Stimulated activated CD4-positive, alpha-beta T cell treated with anti-CD3 and anti-CD28 coated beads, Interleukin-2, amount 100 ng/mL, for 4 hours (primary cell): ENCODE results near the gene IFI27L1.

Source experiments
- DNase-seq: peaks from one replicate; pipeline ENCODE4 v3.0.0-alpha.2; 2020; ENCODE audit warnings: low read depth

IFI27L1 gene, protein sequence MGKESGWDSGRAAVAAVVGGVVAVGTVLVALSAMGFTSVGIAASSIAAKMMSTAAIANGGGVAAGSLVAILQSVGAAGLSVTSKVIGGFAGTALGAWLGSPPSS

GRCh38 chr14:94080621-94081385, at the start of gene IFI27L1, which contains the start of gene DDX24:
Gene IFI27L1 (plus strand): TSS chr14:94081310. CDS start chr14:94096938, 15,628 bp downstream.
Gene DDX24 (minus strand): TSS chr14:94081202. CDS start chr14:94079742, 1,460 bp downstream.
- peak; percentile 95 for DNase-seq

GRCh38 chr14:94031883-94032279, 49.2 kb upstream of the IFI27L1 start:
- no peak for DNase-seq

DNA sequence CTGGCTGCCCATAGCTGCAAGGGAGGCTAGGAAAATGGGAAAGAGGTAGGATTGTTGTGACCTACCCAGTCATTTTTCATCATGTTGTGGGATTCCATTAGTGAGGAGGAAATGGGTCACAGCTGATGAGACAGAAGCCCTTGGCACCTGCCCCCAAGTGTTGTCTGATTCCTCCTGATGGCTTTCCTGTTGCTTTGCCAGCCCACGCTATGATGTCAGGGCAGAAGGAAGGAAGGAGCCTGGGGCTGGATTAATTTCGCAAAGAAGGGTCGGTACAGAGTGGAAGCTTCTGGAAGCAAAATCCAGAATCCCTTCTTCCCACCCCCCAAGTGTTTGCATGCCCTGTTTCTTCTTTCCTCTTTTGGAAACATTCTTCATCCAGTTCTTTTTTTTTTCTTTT, 46.2 kb upstream of the IFI27L1 start:
- DNase-seq = no peak

DNA sequence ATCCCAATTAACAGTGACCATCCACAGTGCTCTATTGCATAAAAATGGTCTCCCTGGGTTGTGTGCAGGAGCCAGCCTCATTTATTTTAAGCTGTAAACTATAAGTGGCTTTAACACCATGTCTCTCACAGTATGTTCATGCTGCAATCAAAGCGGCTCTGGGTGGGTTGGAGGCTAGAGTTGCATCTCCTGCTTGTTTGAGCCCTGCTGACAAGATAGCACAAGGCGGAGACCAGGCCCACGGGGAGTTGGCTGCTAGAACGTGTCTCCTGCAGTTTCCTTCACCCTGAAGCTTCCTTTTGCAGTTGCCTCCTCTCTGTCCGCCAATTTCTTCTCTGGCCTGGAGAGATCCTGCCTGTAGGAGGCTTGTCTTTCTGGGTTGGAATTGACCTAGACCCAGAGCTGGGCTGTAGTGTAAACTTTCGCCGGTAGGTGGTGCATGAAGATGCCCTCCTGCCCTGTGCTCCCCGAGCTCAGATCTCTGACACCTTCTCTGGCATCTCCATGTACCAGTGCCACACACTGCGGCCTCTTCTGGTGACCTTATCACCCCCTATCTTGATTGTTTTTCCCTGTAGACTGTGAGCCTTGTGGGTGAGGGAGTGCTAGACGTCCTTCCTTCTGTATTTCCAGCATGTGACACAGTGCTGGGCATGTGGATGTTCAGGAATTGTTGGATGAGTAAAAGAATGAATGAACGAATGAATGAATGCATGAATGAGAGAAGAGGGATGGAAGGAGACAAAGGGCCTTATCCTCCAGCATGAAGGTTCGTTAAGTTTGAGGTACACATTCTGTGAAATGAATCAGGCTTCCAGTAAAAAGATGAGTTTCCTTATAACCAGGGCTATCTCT, 44.6 kb upstream of the IFI27L1 start:
- DNase-seq = peak; percentile 62

- DNase-seq = no peak
Observed at GRCh38 chr14:94037954-94038353, 43.2 kb upstream of the IFI27L1 start.

GRCh38 chr14:94038510-94038909, 42.6 kb upstream of the IFI27L1 start:
- DNase-seq = no peak

GRCh38 chr14:94038921-94039629, 42.0 kb upstream of the IFI27L1 start:
- no peak for DNase-seq

DNA sequence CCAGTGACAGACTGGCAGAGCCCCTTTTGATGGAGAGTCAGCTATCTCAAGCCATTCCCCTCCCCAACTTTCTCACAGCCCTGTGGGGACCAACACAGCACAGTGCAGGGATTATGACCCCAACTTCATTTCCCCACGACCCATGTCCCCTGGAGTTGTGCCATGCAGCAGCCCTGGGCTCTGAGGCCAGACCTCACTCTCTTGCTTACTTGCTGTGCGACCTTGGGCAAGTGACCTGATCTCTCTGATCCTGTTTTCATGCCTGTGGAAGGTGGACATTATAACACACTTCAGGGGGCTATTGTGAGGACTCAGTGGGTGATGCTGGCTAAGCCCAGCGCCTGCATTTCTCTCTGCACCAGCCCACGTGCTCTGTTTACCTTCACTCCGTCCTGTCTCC, 40.9 kb upstream of the IFI27L1 start:
- DNase-seq = no peak

GRCh38 chr14:94040796-94041195, 40.3 kb upstream of the IFI27L1 start:
- no peak for DNase-seq

DNA sequence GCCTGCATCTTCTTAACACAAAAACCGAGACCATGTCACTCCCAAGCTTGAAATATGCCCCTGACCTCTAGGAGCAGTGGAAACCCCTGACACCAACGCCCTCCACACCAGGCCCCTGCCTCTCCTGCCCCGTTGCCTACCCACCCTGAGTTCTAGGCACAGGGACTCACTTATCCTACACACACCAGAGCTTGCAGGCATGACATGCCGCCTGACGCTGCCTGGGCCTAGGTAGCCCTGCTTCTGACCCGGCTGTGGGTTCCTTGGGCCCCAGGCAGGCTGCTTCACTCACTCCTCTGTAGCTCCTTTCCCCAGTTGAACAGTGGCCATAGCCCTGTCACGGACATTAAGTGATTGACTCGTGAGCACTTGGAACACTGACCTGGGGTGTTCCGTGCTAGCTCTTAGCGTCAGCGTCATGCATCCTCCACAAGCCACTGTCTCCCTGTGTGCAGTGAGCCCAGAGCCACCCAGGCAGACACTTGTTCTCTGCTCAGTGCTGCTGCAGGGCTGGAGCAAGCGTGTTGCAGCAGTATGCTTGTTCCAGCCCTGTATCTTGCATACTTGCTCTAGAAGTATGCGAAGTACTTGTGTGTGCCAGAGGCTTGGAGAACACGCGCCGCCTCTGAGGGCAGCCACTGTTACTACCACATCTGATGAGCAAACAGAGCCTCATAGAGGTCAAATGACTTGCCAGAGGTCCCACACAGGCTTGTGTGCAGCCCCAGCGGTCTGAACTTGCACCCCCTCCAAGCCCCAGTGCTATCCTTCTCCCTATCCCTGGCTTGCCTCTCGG, 39.4 kb upstream of the IFI27L1 start:
- no peak for DNase-seq

GRCh38 chr14:94042433-94043091, 38.5 kb upstream of the IFI27L1 start:
- DNase-seq = no peak

DNA sequence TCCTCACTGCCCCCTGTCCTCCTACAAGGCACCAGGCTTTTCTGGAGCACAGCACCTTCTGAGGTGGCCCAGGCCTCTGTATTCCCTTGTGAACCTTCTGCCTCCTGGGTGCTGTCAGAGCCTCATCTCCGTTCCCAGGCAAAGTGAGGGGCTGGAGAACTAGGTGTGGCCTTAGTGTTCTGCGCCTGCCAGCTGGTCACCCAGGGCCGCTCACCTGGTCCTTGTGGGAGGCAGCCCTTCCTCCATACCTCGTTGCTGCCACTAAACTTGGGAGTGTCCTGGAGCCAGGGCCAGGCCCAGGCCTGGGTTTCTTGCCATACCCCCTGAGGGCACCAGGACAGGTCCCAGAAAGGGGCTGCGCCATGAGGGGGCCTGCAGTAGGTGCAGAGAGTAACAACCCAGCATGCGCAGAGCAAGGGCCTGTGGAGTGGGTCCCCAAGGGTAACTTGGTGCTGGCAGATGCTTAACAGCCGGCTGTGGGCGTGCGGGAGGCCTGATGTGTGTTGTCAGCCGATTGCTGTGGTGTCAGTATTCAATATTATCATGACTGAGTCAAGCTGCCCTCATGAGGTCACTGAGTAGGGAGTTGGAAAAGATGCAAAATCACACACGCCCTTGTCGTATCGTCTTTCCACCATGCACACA, 37.9 kb upstream of the IFI27L1 start:
- DNase-seq = no peak

DNA sequence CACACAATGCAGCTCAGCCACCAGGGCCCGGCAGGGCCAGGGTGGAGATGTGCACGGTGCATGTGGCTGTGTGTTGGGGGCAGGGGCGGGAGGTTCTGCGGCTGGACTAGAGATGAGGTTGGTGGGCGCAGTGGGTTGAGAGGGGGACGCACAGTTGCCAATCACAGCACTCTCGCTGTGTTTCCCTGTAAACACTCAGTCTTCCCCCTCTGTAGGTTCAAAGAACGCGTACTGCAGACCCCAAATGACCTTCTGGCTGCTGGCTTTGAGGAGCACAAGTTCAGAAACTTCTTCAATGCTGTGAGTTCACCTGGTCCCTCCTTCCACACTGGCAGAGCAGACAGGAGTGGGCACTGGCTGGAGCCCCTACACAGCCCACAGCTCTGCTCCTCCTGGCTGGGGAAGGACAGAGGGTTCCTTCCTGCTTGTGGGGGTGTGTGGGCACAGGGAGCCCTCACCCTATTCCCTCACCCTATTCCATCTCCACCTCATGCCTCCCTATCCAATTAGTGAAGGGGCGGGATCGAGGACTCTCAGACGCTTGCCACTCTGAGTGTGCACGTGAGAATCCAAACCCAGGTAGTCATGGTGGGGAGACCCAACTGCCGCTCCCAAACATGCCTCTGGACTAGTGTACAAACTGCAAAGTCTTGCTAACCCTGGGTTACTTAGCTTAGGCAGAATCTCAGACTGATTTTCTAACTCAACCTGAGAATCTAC, 37.2 kb upstream of the IFI27L1 start:
- DNase-seq = no peak

- no peak for DNase-seq
Observed at GRCh38 chr14:94044476-94045091, 36.5 kb upstream of the IFI27L1 start.

DNA sequence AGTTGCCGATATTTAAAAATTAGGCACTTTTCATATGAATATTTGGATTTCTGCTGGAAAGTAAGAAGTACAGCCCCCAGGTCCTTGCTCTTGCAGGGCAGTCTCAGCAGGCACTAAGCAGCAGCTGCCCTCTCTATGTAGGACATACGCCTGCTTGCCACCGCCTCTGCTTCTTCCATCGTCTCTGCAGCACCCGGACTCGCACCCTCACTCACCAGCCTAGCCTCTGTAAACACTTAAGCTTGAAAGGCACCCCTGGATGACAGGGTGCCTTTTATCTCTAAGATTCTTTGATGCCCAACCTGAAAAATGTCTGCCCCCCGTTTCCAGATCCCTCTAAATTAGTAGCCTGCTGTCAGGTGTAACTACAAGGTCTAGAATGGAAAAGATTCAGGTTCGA, 36.0 kb upstream of the IFI27L1 start:
- DNase-seq = no peak

DNA sequence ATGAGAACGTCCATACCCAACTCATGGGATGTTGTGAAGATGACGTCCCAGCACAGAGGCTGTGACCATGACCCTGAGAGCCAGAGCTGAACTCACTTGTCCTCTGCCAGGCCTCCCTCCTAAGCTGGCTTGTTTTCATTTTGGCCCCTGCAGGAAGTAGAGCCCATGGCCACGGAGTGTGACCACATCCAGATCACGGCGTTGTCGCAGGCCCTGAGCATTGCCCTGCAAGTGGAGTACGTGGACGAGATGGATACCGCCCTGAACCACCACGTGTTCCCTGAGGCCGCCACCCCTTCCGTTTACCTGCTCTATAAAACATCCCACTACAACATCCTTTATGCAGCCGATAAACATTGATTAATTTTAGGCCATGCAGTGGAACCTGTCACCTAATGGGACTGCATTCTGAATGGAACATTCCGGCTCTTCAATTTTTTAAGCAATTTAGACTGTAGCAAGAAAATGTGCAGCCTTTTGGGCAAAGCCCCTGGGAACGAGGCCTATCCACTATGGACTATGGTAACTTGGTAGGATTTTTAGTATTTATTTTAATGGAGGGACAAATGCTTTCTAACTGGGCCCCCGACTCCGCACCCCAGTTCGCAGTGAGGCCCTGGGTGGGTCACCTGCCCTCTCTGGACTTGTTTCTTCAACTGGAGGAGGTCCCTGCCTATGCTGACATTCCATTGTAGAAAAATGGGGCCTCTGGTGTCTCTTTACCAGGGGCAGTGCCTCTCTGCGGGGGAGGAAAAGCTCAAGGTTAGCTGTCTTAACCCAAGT, 35.4 kb upstream of the IFI27L1 start:
- DNase-seq = no peak

DNA sequence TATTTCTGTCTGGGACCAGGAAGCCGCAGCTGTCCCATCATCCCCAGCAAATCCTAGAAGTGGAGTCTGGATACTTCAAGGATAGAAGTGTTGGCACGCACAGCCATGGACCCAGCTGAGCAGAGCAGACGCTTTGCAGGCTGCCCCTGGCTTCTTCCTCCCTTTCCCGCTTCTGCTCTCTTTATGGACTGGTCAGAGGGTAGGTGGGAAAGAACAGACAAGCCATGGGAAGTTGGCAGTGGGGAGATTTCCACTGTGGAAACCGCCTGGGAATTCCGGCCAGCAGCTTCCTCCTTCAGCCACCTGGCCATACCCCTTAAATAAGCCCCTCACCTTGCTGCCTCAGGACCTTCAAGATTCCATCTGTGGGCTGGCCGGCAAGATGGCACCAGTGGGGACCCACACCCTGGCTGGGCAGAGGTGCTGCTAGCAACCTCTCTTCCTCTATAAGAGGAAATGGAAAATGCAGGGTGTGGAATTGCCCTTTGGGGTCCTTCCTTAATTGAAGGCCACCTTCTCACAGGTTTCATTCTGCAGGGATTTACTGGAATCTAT, 34.3 kb upstream of the IFI27L1 start:
- no peak for DNase-seq

DNA sequence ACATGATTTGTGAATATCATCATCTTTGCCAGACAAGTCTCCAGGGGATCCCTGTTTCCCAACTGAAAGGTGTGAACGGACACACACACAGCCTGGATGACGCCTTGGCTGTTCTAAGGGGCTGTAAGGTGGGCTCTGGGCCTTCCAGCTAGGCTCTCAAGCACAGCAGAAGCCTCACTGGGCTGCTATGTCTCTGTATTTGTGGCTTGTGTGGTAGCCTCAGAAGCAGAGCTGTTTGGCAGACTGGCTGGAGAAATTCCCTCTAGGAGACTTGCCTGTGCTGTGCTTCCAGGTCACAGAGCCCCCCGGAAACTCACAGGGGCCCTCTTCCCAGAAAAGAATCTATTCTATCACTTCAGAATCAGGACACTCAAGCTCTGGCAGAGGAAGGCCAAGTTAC, 33.5 kb upstream of the IFI27L1 start:
- no peak for DNase-seq
